Omental fat pad (tissue), 4 donors: ENCODE data around the gene RALGPS1. TPM values are rescaled to one million over a fixed set of nuclear protein-coding genes. Genes with fewer than 3 reads are reported as not detected.

Experiments
- ATAC-seq: fragments of 150-250 bp; one replicate; pipeline ENCODE4 v1.9.1; 2016; ENCODE audit warnings: mild to moderate bottlenecking, moderate library complexity; ENCODE audit not compliant: low FRiP score
- DNase-seq: peaks from one replicate; pipeline ENCODE4 v3.0.0-alpha.2; 2019; ENCODE audit warnings: low spot score
- total RNA-seq, 4 donors: library from RNA; depleted of rRNA; stranded (reverse); fragments of >200 nt; gene quantifications; one replicate each; pipeline ENCODE4 v1.1.0, GENCODE V29; 2016
- TF ChIP-seq, protein P1 (sequence below), 3 donors: fragments of 450-650 bp; IDR thresholded peaks; one replicate each; pipeline ENCODE4 v1.5.1; 2016 to 2017; ENCODE audit warnings: antibody characterized with exemption in 3 of 3, mild to moderate bottlenecking in 3 of 3, moderate library complexity in 2 of 3

RALGPS1 gene, protein sequence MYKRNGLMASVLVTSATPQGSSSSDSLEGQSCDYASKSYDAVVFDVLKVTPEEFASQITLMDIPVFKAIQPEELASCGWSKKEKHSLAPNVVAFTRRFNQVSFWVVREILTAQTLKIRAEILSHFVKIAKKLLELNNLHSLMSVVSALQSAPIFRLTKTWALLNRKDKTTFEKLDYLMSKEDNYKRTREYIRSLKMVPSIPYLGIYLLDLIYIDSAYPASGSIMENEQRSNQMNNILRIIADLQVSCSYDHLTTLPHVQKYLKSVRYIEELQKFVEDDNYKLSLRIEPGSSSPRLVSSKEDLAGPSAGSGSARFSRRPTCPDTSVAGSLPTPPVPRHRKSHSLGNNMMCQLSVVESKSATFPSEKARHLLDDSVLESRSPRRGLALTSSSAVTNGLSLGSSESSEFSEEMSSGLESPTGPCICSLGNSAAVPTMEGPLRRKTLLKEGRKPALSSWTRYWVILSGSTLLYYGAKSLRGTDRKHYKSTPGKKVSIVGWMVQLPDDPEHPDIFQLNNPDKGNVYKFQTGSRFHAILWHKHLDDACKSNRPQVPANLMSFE
- total RNA-seq = 10 to 100 TPM in 1 of 4 donors, 1 to 10 TPM in 3; 4.0 to 15.3 (median 4.8) TPM

DNA sequence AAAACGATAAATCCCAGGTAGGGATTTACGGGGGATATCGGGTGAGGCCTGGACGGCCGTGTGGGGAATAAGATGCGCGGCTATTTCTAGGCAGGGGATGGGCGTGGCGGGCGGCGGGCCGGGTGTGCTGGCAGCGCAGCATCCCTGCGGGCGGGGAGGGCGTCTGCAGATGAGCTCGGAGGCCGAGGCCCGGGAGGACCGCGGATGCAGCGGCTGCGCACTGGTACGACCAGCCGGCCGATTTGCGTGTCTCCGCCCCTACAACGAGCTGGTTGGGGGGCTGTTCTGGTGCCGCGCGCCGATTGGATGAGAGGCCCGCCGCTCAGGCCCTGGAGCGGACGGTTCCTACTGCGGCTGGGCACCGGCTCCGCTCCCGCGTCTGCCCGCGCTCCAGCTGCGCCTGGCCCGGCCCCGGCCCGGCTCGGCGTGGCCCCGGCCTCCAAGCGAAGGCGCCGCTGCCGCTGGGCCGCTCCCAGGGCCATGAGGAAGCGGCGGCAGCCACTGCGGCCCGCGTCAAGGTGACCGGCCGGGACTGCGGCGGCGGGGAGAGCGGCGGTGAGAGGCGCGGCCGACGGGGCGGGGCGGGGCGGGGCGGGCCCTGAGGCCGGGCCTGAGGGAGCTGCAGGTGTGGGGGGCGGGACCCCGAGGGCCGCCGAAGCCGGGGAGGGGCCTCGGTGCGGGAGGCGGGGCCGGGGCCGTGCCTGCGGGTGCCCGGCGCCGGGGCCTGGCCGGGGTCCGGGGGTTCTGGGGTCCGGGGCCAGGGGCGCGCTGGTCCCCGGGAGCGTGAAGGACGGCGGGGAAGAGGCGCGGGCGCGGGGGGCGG lies at the start of gene RALGPS1:
RALGPS1 (plus strand) TSS at position 325 of the 823 bp plus-strand sequence. CDS start 47,508 bp downstream, outside the sequence.
- TF ChIP-seq, protein P1, sequence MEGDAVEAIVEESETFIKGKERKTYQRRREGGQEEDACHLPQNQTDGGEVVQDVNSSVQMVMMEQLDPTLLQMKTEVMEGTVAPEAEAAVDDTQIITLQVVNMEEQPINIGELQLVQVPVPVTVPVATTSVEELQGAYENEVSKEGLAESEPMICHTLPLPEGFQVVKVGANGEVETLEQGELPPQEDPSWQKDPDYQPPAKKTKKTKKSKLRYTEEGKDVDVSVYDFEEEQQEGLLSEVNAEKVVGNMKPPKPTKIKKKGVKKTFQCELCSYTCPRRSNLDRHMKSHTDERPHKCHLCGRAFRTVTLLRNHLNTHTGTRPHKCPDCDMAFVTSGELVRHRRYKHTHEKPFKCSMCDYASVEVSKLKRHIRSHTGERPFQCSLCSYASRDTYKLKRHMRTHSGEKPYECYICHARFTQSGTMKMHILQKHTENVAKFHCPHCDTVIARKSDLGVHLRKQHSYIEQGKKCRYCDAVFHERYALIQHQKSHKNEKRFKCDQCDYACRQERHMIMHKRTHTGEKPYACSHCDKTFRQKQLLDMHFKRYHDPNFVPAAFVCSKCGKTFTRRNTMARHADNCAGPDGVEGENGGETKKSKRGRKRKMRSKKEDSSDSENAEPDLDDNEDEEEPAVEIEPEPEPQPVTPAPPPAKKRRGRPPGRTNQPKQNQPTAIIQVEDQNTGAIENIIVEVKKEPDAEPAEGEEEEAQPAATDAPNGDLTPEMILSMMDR (IDR thresholded peaks at IDR 0.05) = no peak
- ATAC-seq (peak; percentile 100), DNase-seq (peak; percentile 74)

DNA sequence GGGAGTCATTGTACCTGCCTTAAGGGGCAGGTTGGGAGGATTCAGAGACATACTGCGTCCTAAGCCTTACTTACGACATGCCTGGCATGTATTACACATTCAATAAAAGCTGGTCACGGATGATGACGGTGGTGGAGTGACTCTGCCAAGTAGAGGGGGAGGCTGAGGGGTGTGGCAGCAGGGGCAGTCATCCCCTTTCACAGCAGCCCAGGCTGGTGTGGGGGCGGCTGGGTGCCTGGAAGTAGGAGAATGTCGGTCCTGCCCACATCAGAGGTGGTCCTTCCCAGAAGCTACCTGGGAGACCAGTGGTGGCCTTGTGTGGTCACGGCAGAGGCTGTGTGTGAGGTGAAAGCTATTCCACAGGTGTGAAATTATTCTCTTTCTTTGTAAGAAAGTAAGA lies 45.2 kb upstream of the RALGPS1 start:
- ATAC-seq (peak; percentile 78), DNase-seq (no peak)
- TF ChIP-seq, protein P1 (IDR thresholded peaks at IDR 0.05) = no peak

DNA sequence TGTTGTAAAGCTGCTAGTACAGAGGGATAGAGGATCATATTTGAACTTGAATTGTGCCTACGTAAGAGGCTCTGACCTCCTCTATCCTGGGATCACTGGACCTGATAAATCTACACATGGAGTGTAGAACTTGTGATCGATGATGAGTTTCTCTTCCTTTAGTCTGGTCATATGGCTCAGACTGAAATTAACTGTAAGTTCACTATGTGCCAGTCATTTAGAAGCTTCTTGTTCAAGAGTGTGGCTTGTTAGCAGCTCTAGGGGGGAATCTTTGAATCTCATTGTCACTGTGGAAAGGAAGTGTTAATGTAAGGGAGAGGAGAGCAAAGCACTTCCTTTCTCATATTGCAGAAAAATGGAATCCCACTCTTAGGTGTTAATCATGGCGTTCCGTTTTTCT lies 42.1 kb upstream of the RALGPS1 start:
- ATAC-seq (no peak), DNase-seq (no peak)

DNA sequence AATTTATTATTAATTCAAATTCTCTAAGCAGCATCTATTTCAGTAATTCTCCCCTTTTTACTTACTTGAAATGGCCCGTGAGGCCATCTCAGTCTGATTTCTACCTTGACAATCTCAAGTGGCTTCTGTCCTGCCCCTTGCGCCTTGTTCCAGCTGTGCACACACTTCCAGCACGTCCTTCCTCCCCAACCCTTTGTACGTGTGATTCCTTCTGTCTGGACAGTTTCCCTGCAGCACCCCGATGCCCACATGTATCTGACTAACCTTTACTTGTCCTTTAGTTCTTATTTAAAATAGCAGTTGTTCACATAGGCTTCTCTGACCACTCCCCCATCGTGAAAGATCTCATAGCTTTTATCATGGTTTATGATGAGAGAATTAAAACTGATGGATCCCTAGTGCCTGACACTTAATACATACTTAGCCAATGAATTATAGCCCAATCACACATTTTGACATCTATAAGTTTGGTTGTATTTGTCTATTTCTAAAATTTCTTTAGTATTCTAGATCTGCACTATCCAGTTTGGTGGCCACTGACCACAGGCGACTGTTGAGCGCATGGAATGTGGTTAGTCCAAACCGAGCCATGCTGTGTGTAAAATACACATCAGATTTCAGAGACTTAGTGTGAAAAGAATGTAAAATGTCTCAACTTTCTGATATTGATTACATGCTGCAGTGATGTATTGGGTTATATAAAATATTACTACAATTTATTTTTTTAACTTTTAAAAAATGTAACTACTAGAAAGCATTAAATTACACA lies 39.9 kb upstream of the RALGPS1 start:
- DNase-seq = no peak
- ATAC-seq = no peak
- TF ChIP-seq, protein P1 (IDR thresholded peaks at IDR 0.05) = no peak

More for the DNA sequence above, 42.1 kb upstream of the RALGPS1 start:
- TF ChIP-seq, protein P1 (IDR thresholded peaks at IDR 0.05) = no peak

DNA sequence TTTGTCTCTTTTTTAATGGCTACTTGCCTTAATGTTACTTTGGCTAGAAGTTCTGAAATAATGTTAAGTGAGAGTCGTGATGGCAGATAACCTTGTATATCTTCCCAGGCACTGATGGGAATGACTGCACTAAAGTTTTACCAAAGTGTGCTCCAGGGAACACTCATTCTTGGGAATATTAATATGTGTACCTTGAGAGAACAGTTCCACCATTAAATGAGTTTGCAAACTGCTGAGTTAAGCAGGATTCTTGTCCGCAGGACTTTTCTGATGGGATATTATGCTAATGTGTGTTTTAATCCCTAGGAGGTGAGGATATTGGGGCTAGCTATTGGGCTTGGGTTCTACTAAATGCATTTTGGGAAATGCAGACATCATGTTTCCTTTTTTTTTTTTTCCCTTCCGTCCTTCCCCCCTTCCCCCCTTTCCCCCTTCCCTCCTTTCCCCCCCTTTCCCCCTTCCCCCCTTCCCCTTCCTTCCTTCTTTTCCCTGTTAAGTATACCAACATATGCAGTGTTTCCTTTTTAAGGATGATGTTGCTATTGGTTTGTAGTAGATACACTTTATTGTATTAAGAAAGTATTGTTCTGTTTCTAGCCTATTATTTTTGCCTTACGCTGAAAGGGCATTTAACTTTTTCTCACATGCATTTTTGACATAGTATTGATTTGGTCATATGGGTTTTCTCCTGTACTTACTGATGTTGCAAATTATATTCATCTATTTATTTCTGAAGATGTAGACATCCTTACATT lies 38.6 kb upstream of the RALGPS1 start:
- TF ChIP-seq, protein P1 (IDR thresholded peaks at IDR 0.05) = no peak
- DNase-seq (no peak), ATAC-seq (no peak)

DNA sequence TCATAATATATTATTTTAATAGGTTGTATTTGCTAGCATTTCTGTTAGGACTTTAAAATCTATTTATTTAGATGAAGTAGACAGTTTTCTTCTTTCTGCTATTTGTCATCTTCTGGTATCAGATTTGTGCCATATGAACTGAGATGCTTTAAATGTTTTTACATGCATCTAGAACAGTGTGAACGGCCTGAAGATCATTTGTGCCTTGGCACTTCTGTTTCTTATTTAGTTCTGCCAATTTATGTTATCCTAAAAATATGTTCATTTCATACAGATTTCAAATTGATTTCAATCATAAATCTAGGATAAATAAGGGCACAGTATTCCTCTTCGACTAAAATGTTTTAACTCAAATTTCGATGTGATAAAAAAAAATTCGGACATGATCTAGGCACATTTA lies 38.1 kb upstream of the RALGPS1 start:
- TF ChIP-seq, protein P1 (IDR thresholded peaks at IDR 0.05) = no peak
- no peak for ATAC-seq
- DNase-seq = no peak
